Coronary artery (tissue), 2 donors: Measurements from ENCODE around the gene DHRSX.

Experiments used
- DNase-seq: peaks from one replicate; pipeline ENCODE4 v3.0.0-alpha.2; 2017; ENCODE audit warnings: low spot score
- H3K27ac ChIP-seq, 2 donors: fragments of 200-600 bp; sonication (generic); one replicate each; pipeline ENCODE4 v1.5.1; 2016 to 2019
- H3K4me3 ChIP-seq: fragments of 200-600 bp; sonication (generic); 2 replicates; pipeline ENCODE4 v1.5.1; 2016; ENCODE audit warnings: mild to moderate bottlenecking, moderate library complexity
- CTCF ChIP-seq: fragments of 200-600 bp; sonication (generic); IDR thresholded peaks from one replicate; pipeline ENCODE4 v1.5.1; 2019; ENCODE audit warnings: antibody characterized with exemption

DHRSX gene

GRCh38 chrX:2413969-2414368 is 86.8 kb downstream of the DHRSX start:
- H3K27ac ChIP-seq: no peak overlapping the region
- DNase-seq: no peak
- TF ChIP-seq CTCF: no peak
- H3K4me3 ChIP-seq: no peak overlapping the region

- H3K4me3 ChIP-seq: no peak overlapping the region
- DNase-seq: no peak
- H3K27ac ChIP-seq: no peak overlapping the region
- TF ChIP-seq CTCF: no peak
Measured at GRCh38 chrX:2412131-2412530, 88.6 kb downstream of the DHRSX start.

GRCh38 chrX:2410279-2411020 is 90.3 kb downstream of the DHRSX start:
- Histone ChIP-seq H3K4me3 (no peak overlapping the region), H3K27ac (no peak overlapping the region)
- DNase-seq: no peak
- TF ChIP-seq CTCF: no peak

- H3K27ac ChIP-seq: no peak overlapping the region
- TF ChIP-seq CTCF: no peak
- no peak for DNase-seq
- H3K4me3 ChIP-seq: no peak overlapping the region
Measured at GRCh38 chrX:2409796-2410195, 91.0 kb downstream of the DHRSX start.

- DNase-seq: no peak
- no peak overlapping the region for H3K4me3 ChIP-seq
- no peak overlapping the region for H3K27ac ChIP-seq
- TF ChIP-seq CTCF: no peak
Measured at GRCh38 chrX:2408856-2409255, 91.9 kb downstream of the DHRSX start.

- DNase-seq: no peak
- no peak overlapping the region for H3K27ac ChIP-seq
- TF ChIP-seq CTCF: no peak
- no peak overlapping the region for H3K4me3 ChIP-seq
Measured at GRCh38 chrX:2406891-2407518, 93.8 kb downstream of the DHRSX start.

- no peak for TF ChIP-seq CTCF
- Histone ChIP-seq H3K27ac (no peak overlapping the region), H3K4me3 (no peak overlapping the region)
- DNase-seq: no peak
Measured at GRCh38 chrX:2404776-2405175, 96.0 kb downstream of the DHRSX start.
